C4-2B (cell line): ENCODE measurements around the gene MACF1.
"Not testable (repeated sequence)": the region's sequence is repeated elsewhere in the genome, so short reads cannot be mapped to it uniquely, and the experiment has no call there.

Experiments used
- H3K27ac ChIP-seq: fragments of 450-650 bp; 2 replicates; pipeline ENCODE4 v1.5.1; 2017
- CTCF ChIP-seq: fragments of 450-650 bp; conservative IDR thresholded peaks from 2 replicates; pipeline ENCODE4 v1.5.1; 2017; ENCODE audit warnings: mild to moderate bottlenecking
- ZFX ChIP-seq: fragments of 450-650 bp; IDR thresholded peaks from 2 replicates; pipeline ENCODE4 v1.6.1; 2017

The MACF1 gene

GRCh38 chr1:39194398-39195051 lies 10.0 kb upstream of the MACF1 start:
- H3K27ac ChIP-seq: no peak overlapping the region
- TF ChIP-seq CTCF (no peak), ZFX (no peak)

DNA sequence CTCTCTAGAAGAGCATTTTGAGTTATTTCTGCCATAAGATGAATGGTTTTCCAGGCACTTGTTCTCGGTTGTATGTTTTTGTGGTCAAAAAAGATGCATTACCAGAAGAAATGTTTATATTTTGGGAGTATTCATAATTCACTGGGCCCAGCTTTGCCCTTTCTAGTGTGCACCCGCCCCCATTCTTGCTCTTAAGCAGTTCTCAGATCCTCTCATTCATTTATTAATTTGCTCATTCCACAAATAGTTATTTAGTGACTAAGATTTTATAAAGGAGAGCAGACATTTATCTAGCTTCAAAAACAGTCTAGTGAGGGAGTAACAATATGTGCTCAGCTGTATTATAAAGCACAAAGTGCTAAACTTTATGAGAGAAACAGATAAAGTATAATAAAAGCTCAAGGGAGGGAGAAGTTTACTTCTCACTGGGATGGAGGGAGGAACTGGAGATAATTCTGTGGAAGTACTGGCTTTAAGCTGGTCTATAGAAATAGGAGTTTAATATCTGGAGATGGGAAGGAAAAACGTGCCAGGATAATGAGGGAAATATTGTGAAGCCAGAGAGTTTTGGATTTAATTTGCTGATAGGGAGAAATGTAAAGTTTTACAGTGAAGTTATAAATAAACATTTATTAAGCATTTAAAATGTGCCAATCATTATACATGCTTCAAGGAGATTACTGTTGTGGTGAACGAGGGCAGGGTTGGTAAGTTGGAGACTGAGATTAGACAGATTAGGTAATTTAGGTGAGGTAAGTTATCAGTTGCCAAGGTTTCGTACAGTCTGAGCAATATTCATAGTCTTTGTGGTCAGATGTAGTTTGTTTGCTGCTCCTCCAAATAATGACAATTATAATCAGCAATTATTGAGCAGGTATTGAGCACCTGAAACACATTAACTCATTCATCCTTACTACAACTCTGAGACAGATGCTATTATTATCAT lies 9.1 kb upstream of the MACF1 start:
- TF ChIP-seq ZFX (no peak), CTCF (no peak)
- no peak overlapping the region for H3K27ac ChIP-seq

DNA sequence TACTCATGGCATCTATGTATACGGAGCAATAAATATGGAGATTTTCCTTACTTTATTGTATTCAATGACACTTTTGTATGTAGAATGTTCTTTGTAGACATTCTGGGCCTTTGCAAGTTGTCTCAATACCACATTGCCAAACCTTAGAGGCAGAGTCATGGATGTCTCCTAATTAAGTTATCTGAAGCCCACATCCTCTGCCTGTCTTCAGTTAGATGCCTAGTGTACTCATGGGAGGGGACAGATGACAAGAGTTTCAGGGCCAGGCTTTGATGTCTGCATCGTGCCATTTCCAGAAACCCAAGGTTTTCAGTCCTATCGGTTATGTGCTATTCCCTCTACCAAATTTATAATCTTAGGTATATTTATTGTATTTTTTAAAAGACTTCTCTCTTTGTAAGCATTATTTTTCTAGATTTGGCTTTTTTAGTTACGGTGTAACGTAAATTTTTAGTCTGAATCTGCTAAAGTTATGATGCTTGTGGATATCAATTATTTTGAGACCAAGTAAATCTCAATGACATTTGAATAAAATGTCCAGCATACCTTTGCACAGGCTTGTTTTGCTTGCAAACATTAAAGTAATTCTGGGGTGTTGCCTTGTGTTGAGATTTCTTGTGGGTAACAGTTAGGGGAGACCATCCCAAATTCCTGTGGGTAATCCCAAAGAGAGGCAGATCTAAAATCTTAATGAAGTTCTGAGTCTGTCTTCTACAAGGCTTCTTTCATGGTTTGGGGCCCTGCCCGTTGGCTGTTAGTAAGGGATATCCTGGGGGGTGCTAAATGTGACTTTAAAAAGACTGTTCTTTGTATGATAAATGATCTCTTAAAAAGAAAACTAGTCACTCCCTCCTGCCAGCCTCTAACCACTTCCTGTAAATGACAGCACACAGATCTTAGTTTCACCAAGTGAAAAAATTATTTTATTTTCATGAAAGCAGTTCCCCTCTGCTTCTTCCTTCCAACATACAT lies 8.0 kb upstream of the MACF1 start:
- TF ChIP-seq CTCF: no peak
- no peak for TF ChIP-seq ZFX
- no peak overlapping the region for H3K27ac ChIP-seq

DNA sequence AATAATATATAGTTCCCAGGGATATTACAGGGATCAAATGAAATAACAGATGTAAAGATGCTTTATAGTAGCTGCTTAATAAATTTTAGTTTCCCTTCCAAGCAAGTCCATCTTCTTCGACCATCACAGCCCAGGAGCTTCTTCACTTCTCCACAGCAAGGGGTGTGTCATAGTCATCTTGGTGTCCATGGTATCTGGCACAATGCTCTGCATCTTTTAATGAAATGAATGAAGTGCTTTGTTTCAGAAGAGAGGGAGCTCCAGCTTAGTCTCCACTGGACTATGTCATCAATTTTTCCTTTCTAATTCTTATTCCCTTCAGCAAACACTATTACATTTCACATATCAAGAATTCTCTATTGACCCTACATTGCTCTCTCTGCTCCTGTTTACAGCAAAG lies 4.9 kb upstream of the MACF1 start:
- TF ChIP-seq ZFX: no peak
- no peak for TF ChIP-seq CTCF
- H3K27ac ChIP-seq: no peak overlapping the region

GRCh38 chr1:39205102-39205780 lies 746 bp downstream of the MACF1 start:
- no peak for TF ChIP-seq CTCF
- no peak for TF ChIP-seq ZFX
- H3K27ac ChIP-seq: no peak overlapping the region

DNA sequence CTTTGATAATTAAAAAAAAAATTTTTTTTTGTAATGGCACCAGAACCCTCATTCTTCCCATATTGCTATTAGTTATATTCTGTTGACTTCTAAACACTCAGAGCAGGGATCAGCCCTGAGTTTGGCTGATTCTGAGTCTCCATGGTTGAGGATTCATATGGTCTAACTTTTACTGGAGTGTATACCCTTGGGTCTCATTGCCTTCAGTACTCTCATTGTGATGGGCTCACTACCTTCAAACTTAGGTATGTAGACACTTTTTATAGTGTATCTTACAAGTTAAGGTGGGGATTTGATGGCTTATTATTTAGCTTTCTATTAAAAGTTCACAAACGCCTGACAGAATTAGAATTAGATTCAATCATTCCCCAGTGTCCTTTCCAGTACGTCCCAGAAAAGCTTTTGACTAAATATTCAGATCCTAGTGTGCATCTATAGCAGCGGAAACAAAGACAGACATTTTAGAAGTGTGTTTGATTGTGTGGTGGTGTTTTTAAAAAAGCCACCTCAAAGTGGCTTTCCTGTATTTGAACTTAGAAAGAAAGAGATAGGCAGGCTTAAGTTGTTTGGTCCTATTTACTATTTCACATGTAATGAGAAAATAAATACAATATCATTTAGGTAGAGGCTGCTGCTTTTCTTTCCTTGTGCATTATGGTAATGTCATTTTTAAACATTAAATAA lies 1.4 kb downstream of the MACF1 start:
- H3K27ac ChIP-seq: no peak overlapping the region
- TF ChIP-seq CTCF (no peak), ZFX (no peak)

- not testable (repeated sequence) for H3K27ac ChIP-seq
Measured at GRCh38 chr1:39208360-39208759, 3.9 kb downstream of the MACF1 start.
